ENCODE data around the gene AIFM3.
"Not testable (repeated sequence)": the region's sequence is repeated elsewhere in the genome, so short reads cannot be mapped to it uniquely, and the experiment has no call there.

The AIFM3 gene

GRCh38 chr22:20942203-20942902 lies 24.7 kb upstream of the AIFM3 start:
- not testable (repeated sequence) for DNase-seq

DNA sequence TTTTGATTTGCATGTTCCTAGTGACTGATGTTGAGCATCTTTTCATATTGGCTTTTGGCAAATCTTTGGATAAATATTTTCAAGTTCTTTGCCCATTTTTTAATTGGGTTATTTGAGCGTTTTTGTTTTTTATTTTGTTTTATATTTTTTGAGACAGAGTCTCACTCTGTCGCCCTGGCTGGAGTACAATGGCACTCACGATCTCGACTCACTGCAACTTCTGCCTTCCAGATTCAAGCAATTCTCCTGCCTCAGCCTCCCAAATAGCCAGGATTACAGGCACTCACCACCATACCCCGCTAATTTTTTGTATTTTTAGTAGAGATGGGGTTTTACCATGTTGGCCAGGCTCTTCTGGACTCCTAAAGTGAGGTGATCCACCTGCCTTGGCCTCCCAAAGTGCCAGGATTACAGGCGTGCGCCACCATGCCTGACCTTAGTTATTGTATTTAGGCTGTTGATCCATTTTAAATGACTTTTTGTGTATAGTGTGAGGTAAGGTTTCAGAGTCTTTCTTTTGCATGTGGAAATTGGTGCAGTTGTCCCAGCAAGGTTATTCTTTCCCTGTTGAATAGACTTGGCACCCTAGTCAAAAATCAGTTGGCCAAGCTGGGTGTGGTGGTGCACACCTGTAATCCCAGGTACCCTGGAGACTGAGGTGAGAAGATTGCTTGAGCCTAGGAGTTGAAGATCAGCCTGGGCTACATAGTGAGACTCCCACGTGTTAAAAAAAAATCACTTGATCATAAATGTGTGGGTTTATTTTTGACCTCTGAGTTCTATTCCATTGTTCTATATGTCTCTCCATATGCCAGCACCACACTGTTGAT lies 23.7 kb upstream of the AIFM3 start:
- no peak for DNase-seq

GRCh38 chr22:20944042-20944441 lies 23.0 kb upstream of the AIFM3 start:
- no peak for DNase-seq

DNA sequence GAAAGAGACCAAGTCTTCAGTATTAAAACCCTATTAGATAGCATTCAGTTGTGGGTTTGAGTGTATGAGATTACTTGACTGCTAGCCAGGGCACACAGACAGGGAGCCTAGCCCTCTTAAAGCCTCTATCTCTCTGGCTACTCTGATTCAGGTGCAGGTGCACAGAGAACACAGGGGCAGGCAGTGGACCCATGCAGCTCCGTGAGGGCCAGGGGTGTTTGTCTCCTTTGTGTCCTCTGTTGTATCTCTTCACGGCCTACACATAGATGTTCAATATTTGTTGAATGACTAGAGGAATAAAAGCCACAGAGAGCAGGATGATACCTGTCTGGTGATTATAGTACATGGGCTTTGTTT lies 21.5 kb upstream of the AIFM3 start:
- DNase-seq = no peak

- no peak for DNase-seq
Observed at GRCh38 chr22:20946080-20946986, 20.7 kb upstream of the AIFM3 start.

GRCh38 chr22:20946991-20947390 lies 20.1 kb upstream of the AIFM3 start:
- no peak for DNase-seq

- DNase-seq = no peak
Observed at GRCh38 chr22:20948450-20948849, 18.6 kb upstream of the AIFM3 start.

GRCh38 chr22:20948989-20949388 lies 18.1 kb upstream of the AIFM3 start:
- no peak for DNase-seq

- no peak for DNase-seq
Observed at GRCh38 chr22:20949698-20950183, 17.3 kb upstream of the AIFM3 start.

DNA sequence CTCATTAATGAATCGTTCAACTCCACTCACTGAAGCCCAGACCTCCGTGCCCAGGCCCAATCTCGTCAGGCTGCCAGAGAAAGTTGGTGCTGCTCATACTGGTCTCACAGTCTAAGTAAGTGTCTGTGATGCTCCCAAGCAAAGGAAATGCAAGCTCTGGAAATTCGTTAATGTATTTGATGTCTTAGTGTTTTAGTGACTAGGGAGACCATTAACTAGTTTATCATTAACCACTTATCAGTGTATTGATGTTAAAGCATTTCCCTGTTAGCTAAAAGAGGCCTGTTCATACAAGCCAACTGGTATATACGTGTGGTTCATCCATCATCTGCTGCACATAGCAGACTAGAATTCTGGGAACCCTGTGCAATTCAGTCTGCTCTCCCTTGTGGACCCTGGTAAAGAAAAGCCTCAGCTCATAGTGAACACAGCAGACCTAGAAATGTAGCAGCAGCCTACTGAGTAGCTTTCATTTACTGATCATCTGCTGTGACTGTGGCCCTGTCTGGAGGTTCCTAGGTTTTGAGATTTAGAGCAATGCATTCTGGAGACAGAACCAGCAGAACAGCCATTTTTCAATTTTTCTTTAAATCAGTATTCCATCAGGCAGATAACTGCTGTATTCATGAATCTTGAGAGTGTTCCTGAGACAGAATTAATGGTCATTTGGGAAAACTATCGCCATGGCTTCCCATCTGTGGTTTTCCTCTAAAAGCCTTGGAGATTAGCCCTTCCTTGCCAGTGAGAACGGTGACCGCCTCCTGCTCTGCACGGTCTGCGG lies 15.7 kb upstream of the AIFM3 start:
- no peak for DNase-seq

DNA sequence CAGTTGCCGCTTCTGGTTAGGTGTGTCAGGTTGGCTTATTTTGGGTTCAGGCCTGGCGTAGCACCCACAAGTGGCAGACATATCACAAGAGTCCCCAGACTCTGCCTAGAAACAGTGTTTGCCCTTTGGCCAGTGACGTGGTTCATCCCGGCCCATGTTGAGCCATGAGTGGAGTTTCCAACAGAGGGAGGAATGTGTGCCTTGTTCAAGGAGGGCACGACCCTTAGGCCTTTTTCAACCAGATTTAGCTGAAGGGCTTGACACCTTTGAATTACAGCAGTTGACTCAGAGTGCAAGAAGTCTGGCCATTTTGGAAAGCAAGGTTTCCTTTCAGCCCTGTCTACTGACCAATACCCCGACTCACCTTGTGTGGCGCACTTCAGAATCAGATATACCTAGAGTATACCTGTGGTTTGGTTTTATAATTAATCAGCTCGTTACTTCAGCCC lies 15.1 kb upstream of the AIFM3 start:
- no peak for DNase-seq

GRCh38 chr22:20952544-20953341 lies 14.3 kb upstream of the AIFM3 start:
- no peak for DNase-seq

DNA sequence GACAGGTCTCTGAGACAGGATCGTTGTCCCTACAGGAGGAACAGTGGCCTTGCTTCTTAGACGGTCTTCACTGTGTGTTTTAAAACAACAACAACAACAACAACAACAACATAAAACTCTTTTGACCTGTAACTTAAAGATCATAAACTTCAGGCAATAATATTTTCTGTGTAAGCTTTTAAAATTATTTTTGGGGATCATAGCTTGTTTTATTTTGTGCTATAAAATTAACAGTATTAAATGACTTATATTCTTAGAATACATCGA lies 13.8 kb upstream of the AIFM3 start:
- no peak for DNase-seq

DNA sequence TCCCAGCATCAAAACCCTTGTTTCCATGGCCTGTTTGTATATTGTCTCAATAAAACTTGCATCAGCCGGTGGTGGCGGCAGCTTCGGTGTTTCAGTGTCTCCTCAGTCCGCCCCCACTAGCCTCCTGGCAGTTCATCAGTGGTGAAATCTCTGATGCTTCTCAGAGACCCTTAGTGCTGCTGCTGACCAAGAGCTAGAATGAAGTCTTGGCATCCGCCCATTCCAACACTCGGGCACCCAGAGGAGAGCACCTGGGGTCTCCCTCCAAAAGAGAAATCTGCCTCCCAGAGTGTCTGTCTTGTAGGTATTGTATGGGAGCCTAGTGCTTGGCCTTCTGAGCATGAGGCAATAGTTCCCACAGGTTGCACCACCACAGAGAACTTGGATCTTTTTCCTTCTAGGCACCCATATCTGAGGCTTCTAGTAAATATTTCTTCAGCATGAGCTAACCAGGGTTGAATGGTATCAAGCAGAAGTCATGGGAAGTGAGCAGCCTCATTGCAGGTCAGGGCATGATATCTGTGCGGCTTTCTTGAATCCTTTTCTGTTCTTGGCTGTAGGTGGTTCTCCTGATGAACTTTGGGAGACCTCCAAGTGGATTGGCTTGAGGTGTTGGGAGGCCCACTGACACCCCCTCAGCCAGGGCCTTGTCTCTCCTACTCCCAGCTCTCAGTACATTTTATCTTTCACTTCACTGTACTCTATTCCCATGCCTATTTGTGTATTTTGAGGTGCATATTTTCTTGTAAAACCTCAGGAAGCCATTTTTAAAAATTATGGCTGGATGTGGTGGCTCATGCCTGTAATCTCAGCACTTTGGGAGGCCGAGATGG lies 13.2 kb upstream of the AIFM3 start:
- no peak for DNase-seq

GRCh38 chr22:20955548-20955947 lies 11.5 kb upstream of the AIFM3 start:
- no peak for DNase-seq

- DNase-seq = no peak
Observed at GRCh38 chr22:20956258-20957101, 10.6 kb upstream of the AIFM3 start.

DNA sequence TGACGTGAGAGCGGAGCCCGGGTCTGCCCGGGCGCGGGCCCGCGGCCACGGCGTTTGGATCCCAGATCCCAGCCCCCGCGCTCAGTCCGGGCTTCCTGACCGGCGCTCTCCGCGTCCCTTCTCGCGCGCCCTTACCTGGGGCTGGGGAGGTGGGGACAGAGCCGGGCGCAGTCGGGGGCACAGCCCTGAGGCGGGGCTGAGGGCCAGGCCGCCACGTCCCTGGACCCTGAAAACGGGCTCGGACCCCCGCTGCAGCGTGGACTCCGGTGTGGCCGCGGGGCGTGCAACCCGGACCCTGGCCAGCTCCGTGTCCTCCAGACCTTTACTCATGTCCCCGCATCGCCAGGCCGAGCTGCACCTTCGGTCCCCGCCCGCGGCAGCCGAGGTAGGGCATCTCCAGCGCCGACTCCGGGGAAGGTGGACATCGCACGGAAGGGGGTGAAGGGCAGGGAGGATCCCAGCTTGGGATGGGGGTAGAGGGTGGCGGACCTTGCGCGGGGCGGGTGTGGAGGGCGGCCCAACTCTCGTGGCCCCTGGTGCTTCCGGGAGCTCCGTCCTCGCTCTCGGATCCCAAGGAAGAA lies 9.9 kb upstream of the AIFM3 start:
- no peak for DNase-seq

- DNase-seq = no peak
Observed at GRCh38 chr22:20957683-20958431, 9.2 kb upstream of the AIFM3 start.

Data from stimulated activated CD4-positive, alpha-beta T cell treated with anti-CD3 and anti-CD28 coated beads, Interleukin-2, amount 100 ng/mL, for 24 hours (primary cell).